NCI-H1694 treated with DMSO at 0.1 percent for 48 hours (cell line): ENCODE data around the gene USP36.
A peak's percentile ranks its signal among the peaks of the same experiment; 100 is the strongest.
"Not testable (repeated sequence)": the region's sequence is repeated elsewhere in the genome, so short reads cannot be mapped to it uniquely, and the experiment has no call there.

ENCODE experiments used
- DNase-seq: peaks from one replicate; lab custom pipeline; 2025; lab: John Stamatoyannopoulos, UW

Gene USP36

GRCh38 chr17:78872486-78872885, 31.9 kb upstream of the USP36 start:
- no peak for DNase-seq

- no peak for DNase-seq
Measured at GRCh38 chr17:78870621-78871020, 30.0 kb upstream of the USP36 start.

GRCh38 chr17:78868391-78868790, 27.8 kb upstream of the USP36 start:
- no peak for DNase-seq

GRCh38 chr17:78867046-78867445, 26.4 kb upstream of the USP36 start:
- DNase-seq = not testable (repeated sequence)

GRCh38 chr17:78865682-78866390, 25.2 kb upstream of the USP36 start:
- peak; percentile 68 for DNase-seq

GRCh38 chr17:78864117-78864516, 23.5 kb upstream of the USP36 start:
- no peak for DNase-seq

- no peak for DNase-seq
Measured at GRCh38 chr17:78862073-78863023, 21.7 kb upstream of the USP36 start.

- DNase-seq = no peak
Measured at GRCh38 chr17:78861229-78861628, 20.6 kb upstream of the USP36 start.

- no peak for DNase-seq
Measured at GRCh38 chr17:78859051-78859450, 18.4 kb upstream of the USP36 start.

GRCh38 chr17:78857266-78857665, 16.7 kb upstream of the USP36 start:
- no peak for DNase-seq

- DNase-seq = no peak
Measured at GRCh38 chr17:78855561-78856165, 15.0 kb upstream of the USP36 start.

- no peak for DNase-seq
Measured at GRCh38 chr17:78854508-78854907, 13.9 kb upstream of the USP36 start.

GRCh38 chr17:78853926-78854394, 13.3 kb upstream of the USP36 start:
- no peak for DNase-seq

GRCh38 chr17:78852709-78853121, 12.1 kb upstream of the USP36 start:
- DNase-seq = no peak

GRCh38 chr17:78849026-78849425, 8.4 kb upstream of the USP36 start:
- DNase-seq = no peak

GRCh38 chr17:78847052-78847451, 6.4 kb upstream of the USP36 start:
- no peak for DNase-seq

GRCh38 chr17:78844301-78845005, 3.8 kb upstream of the USP36 start:
- DNase-seq = no peak

GRCh38 chr17:78842881-78843565, 2.4 kb upstream of the USP36 start:
- DNase-seq = peak; percentile 64

- DNase-seq = no peak
Measured at GRCh38 chr17:78840530-78840779, 159 bp downstream of the USP36 start.

- DNase-seq = no peak
Measured at GRCh38 chr17:78839762-78840529, 668 bp downstream of the USP36 start.

- no peak for DNase-seq
Measured at GRCh38 chr17:78839235-78839761, 1.3 kb downstream of the USP36 start.
